Panc1 (cell line): Measurements from ENCODE around the gene RAD50. TPM values are rescaled to one million over a fixed set of nuclear protein-coding genes. Genes with fewer than 3 reads are reported as not detected.

Experiments used
- ATAC-seq: fragments of 200-7000 bp; cut with Tn5 transposase; 2 replicates; pipeline ENCODE4 v1.9.1; 2020; ENCODE audit warnings: mild to moderate bottlenecking, moderate library complexity
- BruUV-seq: library from RNA; stranded (reverse); fragments of 400-500 nt; replicated peaks from 2 replicates; lab custom pipeline; 2021; lab: Mats Ljungman, UMichigan
- CTCF ChIA-PET: fragments of 300-600 bp; sonication (Branson Sonifier 250); formaldehyde crosslinking; loops from one replicate; lab custom pipeline; 2022; ENCODE audit warnings: antibody characterized with exemption; lab: Charles Lee
- POLR2A ChIA-PET: fragments of 300-600 bp; sonication (Branson Sonifier 250); formaldehyde crosslinking; loops from one replicate; lab custom pipeline; 2022; ENCODE audit warnings: antibody characterized with exemption; lab: Charles Lee
- DNase-seq: peaks from one replicate; pipeline ENCODE4 v3.0.0-alpha.2; 2010; ENCODE audit warnings: low read depth, low spot score
- H3K27ac ChIP-seq: 2 replicates; pipeline ENCODE4 v1.5.1; 2011; ENCODE audit warnings: mild to moderate bottlenecking, low read length, inconsistent platforms
- H3K27me3 ChIP-seq: fragments of 200-500 bp; sonication (Bioruptor generic); 2 replicates; pipeline ENCODE4 v1.6.0; 2014; ENCODE audit warnings: low read length, inconsistent platforms; ENCODE audit not compliant: control insufficient read depth, insufficient read depth
- H3K36me3 ChIP-seq: fragments of 200-500 bp; sonication (Bioruptor generic); 2 replicates; pipeline ENCODE4 v1.5.1; 2014; ENCODE audit warnings: inconsistent platforms, mild to moderate bottlenecking, low read length, moderate library complexity; ENCODE audit not compliant: control insufficient read depth, insufficient read depth
- H3K4me1 ChIP-seq: 2 replicates; pipeline ENCODE4 v1.5.1; 2011; ENCODE audit warnings: inconsistent platforms, mild to moderate bottlenecking, low read length, moderate library complexity; ENCODE audit not compliant: control insufficient read depth, insufficient read depth
- H3K4me3 ChIP-seq, 2 experiments: 2 replicates each; pipeline ENCODE4 v1.5.1; 2011 to 2012; ENCODE audit warnings: low read depth in 2 of 2, low read length in 2 of 2, mild to moderate bottlenecking in 2 of 2, inconsistent platforms in 1 of 2, moderate library complexity in 1 of 2
- H3K9me3 ChIP-seq: fragments of 200-500 bp; sonication (Bioruptor generic); 2 replicates; pipeline ENCODE4 v1.5.1; 2014; ENCODE audit warnings: low read depth, mild to moderate bottlenecking, inconsistent platforms, low read length, moderate library complexity; ENCODE audit not compliant: control insufficient read depth, insufficient read depth
- CTCF ChIP-seq: fragments of 450-650 bp; IDR thresholded peaks from 2 replicates; pipeline ENCODE4 v1.5.1; 2017; ENCODE audit warnings: mild to moderate bottlenecking
- POLR2AphosphoS5 ChIP-seq: IDR thresholded peaks from 2 replicates; pipeline ENCODE4 v1.6.1; 2012; ENCODE audit warnings: mild to moderate bottlenecking, low read depth, low read length, moderate library complexity
- SIN3A ChIP-seq: IDR thresholded peaks from 2 replicates; pipeline ENCODE4 v1.6.1; 2012; ENCODE audit warnings: low read depth, mild to moderate bottlenecking, low read length, moderate library complexity, borderline replicate concordance; ENCODE audit not compliant: insufficient read depth
- TCF7L2 ChIP-seq: IDR thresholded peaks from 2 replicates; pipeline ENCODE4 v1.6.1; 2011; ENCODE audit warnings: mild to moderate bottlenecking, low read depth, low read length, inconsistent platforms
- in situ Hi-C: cut with HindIII; loops from 2 replicates; pipeline ENCODE4 v1.10.0; 2016; ENCODE audit warnings: low sequenced_read_pairs, low pct_unique_long_range_greater_than_20kb
- intact Hi-C: fragments of 100-400 bp; cut with micrococcal nuclease; formaldehyde crosslinking; loops from one replicate; pipeline ENCODE4 v1.10.0; 2022; ENCODE audit not compliant: unreplicated experiment
- total RNA-seq: library from RNA; stranded (reverse); gene quantifications from one replicate; pipeline ENCODE4 v1.2.1, GENCODE V29; 2021; ENCODE audit not compliant: unreplicated experiment
- TF ChIP-seq, protein P1 (sequence below), 2 experiments: IDR thresholded peaks; 2 replicates each; pipeline ENCODE4 v1.6.1; 2011 to 2012; ENCODE audit warnings: low read depth in 2 of 2, control low read depth in 1 of 2, low read length in 1 of 2, mild to moderate bottlenecking in 1 of 2, moderate library complexity in 1 of 2; ENCODE audit not compliant: insufficient read depth in 1 of 2

Gene RAD50
- total RNA-seq, 1 experiment from 2014 or later = 77.6 TPM

- ATAC-seq (no peak), DNase-seq (no peak)
- intact Hi-C loops (no loop called here), in situ Hi-C loops (no loop called here)
- H3K4me3 ChIP-seq = no peak overlapping the region
- TF ChIP-seq, protein P1, sequence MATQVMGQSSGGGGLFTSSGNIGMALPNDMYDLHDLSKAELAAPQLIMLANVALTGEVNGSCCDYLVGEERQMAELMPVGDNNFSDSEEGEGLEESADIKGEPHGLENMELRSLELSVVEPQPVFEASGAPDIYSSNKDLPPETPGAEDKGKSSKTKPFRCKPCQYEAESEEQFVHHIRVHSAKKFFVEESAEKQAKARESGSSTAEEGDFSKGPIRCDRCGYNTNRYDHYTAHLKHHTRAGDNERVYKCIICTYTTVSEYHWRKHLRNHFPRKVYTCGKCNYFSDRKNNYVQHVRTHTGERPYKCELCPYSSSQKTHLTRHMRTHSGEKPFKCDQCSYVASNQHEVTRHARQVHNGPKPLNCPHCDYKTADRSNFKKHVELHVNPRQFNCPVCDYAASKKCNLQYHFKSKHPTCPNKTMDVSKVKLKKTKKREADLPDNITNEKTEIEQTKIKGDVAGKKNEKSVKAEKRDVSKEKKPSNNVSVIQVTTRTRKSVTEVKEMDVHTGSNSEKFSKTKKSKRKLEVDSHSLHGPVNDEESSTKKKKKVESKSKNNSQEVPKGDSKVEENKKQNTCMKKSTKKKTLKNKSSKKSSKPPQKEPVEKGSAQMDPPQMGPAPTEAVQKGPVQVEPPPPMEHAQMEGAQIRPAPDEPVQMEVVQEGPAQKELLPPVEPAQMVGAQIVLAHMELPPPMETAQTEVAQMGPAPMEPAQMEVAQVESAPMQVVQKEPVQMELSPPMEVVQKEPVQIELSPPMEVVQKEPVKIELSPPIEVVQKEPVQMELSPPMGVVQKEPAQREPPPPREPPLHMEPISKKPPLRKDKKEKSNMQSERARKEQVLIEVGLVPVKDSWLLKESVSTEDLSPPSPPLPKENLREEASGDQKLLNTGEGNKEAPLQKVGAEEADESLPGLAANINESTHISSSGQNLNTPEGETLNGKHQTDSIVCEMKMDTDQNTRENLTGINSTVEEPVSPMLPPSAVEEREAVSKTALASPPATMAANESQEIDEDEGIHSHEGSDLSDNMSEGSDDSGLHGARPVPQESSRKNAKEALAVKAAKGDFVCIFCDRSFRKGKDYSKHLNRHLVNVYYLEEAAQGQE (IDR thresholded peaks at IDR 0.05; ENCODE audit: insufficient read depth in 1 of 2, low read depth in 2 of 2, low read length in 1 of 2) = no peak
- no peak for TF ChIP-seq SIN3A
- TF ChIP-seq CTCF = no peak
- no peak for TF ChIP-seq TCF7L2
- no peak for TF ChIP-seq POLR2AphosphoS5
- no peaks in the 10 kb centered on the region for H3K9me3 ChIP-seq
- BruUV-seq = no TSS peak
- H3K27me3 ChIP-seq = no peaks in the 10 kb centered on the region
- ChIA-PET POLR2A (no interaction called here), CTCF (no interaction called here)
- H3K36me3 ChIP-seq = no peaks in the 10 kb centered on the region
- H3K27ac ChIP-seq = no peak overlapping the region
- H3K4me1 ChIP-seq = peaks cover 22% of the 10 kb centered on the region
These were observed 122.0 kb downstream of the RAD50 start for GRCh38 chr5:132678735-132679134.

GRCh38 chr5:132679166-132679565 lies 122.4 kb downstream of the RAD50 start:
- in situ Hi-C loops = no loop called here
- no peak for TF ChIP-seq CTCF
- TF ChIP-seq SIN3A = no peak
- TF ChIP-seq POLR2AphosphoS5 = no peak
- no peak for TF ChIP-seq TCF7L2
- TF ChIP-seq, protein P1 (IDR thresholded peaks at IDR 0.05; ENCODE audit: insufficient read depth in 1 of 2, low read depth in 2 of 2, low read length in 1 of 2) = no peak
- no peaks in the 10 kb centered on the region for H3K36me3 ChIP-seq
- no peak overlapping the region for H3K27ac ChIP-seq
- BruUV-seq = no TSS peak
- no peak overlapping the region for H3K4me3 ChIP-seq
- ChIA-PET POLR2A (no interaction called here), CTCF (no interaction called here)
- H3K27me3 ChIP-seq = no peaks in the 10 kb centered on the region
- H3K4me1 ChIP-seq = peaks cover 21% of the 10 kb centered on the region
- no peak for DNase-seq
- no peak for ATAC-seq
- H3K9me3 ChIP-seq = no peaks in the 10 kb centered on the region
- intact Hi-C loops = no loop called here
